ENCODE measurements around the gene ENPP3. TPM values are rescaled to one million over a fixed set of nuclear protein-coding genes. Genes with fewer than 3 reads are reported as not detected.

Gene ENPP3
- 0.07 and 0.82 TPM in 2 replicates for total RNA-seq (ENCODE audit: low replicate concordance)
- long read RNA-seq, partial matches to known transcripts, result 0 of 3 reads
- long read RNA-seq, other reads (novel, unspliced or antisense), result 3 of 3 reads

- Mint-ChIP-seq H3K4me1 (ENCODE audit: unreplicated experiment) (peaks cover 4% of the 10 kb centered on the region), H3K27ac (no peak within 1 kb of the TSS), H3K36me3 (no peaks in the 10 kb centered on the region), H3K27me3 (no peaks in the 10 kb centered on the region), H3K9me3 (no peaks in the 10 kb centered on the region), H3K4me3 (peak within 1 kb of the TSS; percentile 57)
- no peak for TF ChIP-seq CTCF (conservative IDR thresholded peaks at IDR 0.05)
- DNase-seq (ENCODE audit: extremely low spot score, unreplicated experiment), result no peak
These were observed at the start of gene ENPP3 for GRCh38 chr6:131636880-131637792. ENPP3 (plus strand) TSS chr6:131637302; CDS start chr6:131637385, 83 bp downstream.

- Mint-ChIP-seq H3K27me3 (no peaks in the 10 kb centered on the region), H3K4me3 (no peak overlapping the region), H3K27ac (no peak overlapping the region), H3K36me3 (peaks cover 30% of the 10 kb centered on the region), H3K9me3 (no peaks in the 10 kb centered on the region), H3K4me1 (ENCODE audit: unreplicated experiment) (no peaks in the 10 kb centered on the region)
- DNase-seq (ENCODE audit: extremely low spot score, unreplicated experiment), result no peak
- TF ChIP-seq CTCF (conservative IDR thresholded peaks at IDR 0.05), result no peak
These were observed 49.2 kb upstream of the ENPP3 start for GRCh38 chr6:131587909-131588308.

- H3K9me3 Mint-ChIP-seq, result no peaks in the 10 kb centered on the region
These were observed 48.5 kb upstream of the ENPP3 start for GRCh38 chr6:131588643-131589042.

GRCh38 chr6:131592935-131593334, 44.2 kb upstream of the ENPP3 start:
- H3K4me3 Mint-ChIP-seq, result no peak overlapping the region
- H3K36me3 Mint-ChIP-seq, result peaks cover 44% of the 10 kb centered on the region
- no peaks in the 10 kb centered on the region for H3K4me1 Mint-ChIP-seq (ENCODE audit: unreplicated experiment)
- DNase-seq (ENCODE audit: extremely low spot score, unreplicated experiment), result no peak
- H3K9me3 Mint-ChIP-seq, result no peaks in the 10 kb centered on the region
- no peaks in the 10 kb centered on the region for H3K27me3 Mint-ChIP-seq
- no peak overlapping the region for H3K27ac Mint-ChIP-seq
- no peak for TF ChIP-seq CTCF (conservative IDR thresholded peaks at IDR 0.05)

More at GRCh38 chr6:131588643-131589042, 48.5 kb upstream of the ENPP3 start:
- Mint-ChIP-seq H3K4me3 (no peak overlapping the region), H3K27ac (no peak overlapping the region), H3K27me3 (no peaks in the 10 kb centered on the region), H3K4me1 (ENCODE audit: unreplicated experiment) (no peaks in the 10 kb centered on the region), H3K36me3 (peaks cover 32% of the 10 kb centered on the region)
- no peak for DNase-seq (ENCODE audit: extremely low spot score, unreplicated experiment)
- TF ChIP-seq CTCF (conservative IDR thresholded peaks at IDR 0.05), result no peak

GRCh38 chr6:131594074-131594473, 43.0 kb upstream of the ENPP3 start:
- Mint-ChIP-seq H3K36me3 (peaks cover 42% of the 10 kb centered on the region), H3K4me3 (no peak overlapping the region), H3K27me3 (no peaks in the 10 kb centered on the region)

More at GRCh38 chr6:131594074-131594473, 43.0 kb upstream of the ENPP3 start:
- H3K4me1 Mint-ChIP-seq (ENCODE audit: unreplicated experiment), result no peaks in the 10 kb centered on the region
- TF ChIP-seq CTCF (conservative IDR thresholded peaks at IDR 0.05), result no peak
- no peaks in the 10 kb centered on the region for H3K9me3 Mint-ChIP-seq
- no peak for DNase-seq (ENCODE audit: extremely low spot score, unreplicated experiment)
- no peak overlapping the region for H3K27ac Mint-ChIP-seq
